ENCODE results near the gene USP22. TPM values are rescaled to one million over a fixed set of nuclear protein-coding genes. Genes with fewer than 3 reads are reported as not detected.
A peak's percentile ranks its signal among the peaks of the same experiment; 100 is the strongest.

The USP22 gene
- total RNA-seq, 3 donors from 2014 or later (not counting 1 experiment from before 2014, with no cell fraction given), result 121 to 155 (median 140) TPM

DNA sequence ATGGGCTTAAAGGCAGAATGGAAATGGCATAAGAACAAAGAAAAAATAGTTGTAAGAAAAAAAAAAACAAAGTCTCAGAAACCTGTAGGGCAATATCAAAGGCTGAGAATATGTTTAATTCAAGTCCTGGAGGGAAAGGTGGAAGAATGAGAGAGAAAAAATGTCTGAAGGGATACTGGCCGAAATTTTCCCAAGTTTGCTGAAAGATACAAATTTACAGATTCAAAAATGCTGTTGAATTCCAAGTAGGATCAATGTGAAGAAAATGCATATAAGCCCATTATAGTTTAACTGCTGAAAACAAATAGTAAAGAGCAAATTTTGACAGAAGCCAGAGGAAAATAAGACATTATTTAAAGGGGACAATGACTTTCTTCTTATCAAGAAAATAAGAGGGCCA, 6.6 kb upstream of the USP22 start:
- H3K4me1 ChIP-seq (ENCODE audit: control insufficient read depth, insufficient read depth, low read length), result no peaks in the 10 kb centered on the region
- no peaks in the 10 kb centered on the region for H3K27me3 ChIP-seq (ENCODE audit: control insufficient read depth, insufficient read depth, low read length)
- no peak overlapping the region for H3K27ac Mint-ChIP-seq
- H3K9me3 Mint-ChIP-seq, result no peaks in the 10 kb centered on the region
- intact Hi-C loops (cut with micrococcal nuclease), result loop anchor here (10.0 kb wide), 1 partner anchor 145 kb away; no protein-coding TSS in a partner anchor
- H3K9me3 ChIP-seq (ENCODE audit: control insufficient read depth, insufficient read depth, low read length), result no peaks in the 10 kb centered on the region
- 75% methylated on average over 1 of the region's 1 CpG for WGBS (ENCODE audit: insufficient coverage)
- H3K4me3 ChIP-seq (ENCODE audit: low read length), result no peak overlapping the region
- H3K27ac ChIP-seq (ENCODE audit: low read length), result no peak overlapping the region
- H3K36me3 Mint-ChIP-seq, result no peaks in the 10 kb centered on the region
- peaks cover 19 to 20% of the 10 kb centered on the region in 2 donors for H3K27me3 Mint-ChIP-seq (ENCODE audit: low read depth in 2 of 2)
- no peaks in the 10 kb centered on the region for H3K36me3 ChIP-seq (ENCODE audit: control insufficient read depth, insufficient read depth, low read length)
- H3K4me3 Mint-ChIP-seq, result no peak overlapping the region
- TF ChIP-seq CTCF (IDR thresholded peaks at IDR 0.05), result no peak
- H3K4me1 Mint-ChIP-seq, result peaks cover 0 to under 1% of the 10 kb centered on the region in 2 donors
- ATAC-seq (no peak), DNase-seq (no peak)

DNA sequence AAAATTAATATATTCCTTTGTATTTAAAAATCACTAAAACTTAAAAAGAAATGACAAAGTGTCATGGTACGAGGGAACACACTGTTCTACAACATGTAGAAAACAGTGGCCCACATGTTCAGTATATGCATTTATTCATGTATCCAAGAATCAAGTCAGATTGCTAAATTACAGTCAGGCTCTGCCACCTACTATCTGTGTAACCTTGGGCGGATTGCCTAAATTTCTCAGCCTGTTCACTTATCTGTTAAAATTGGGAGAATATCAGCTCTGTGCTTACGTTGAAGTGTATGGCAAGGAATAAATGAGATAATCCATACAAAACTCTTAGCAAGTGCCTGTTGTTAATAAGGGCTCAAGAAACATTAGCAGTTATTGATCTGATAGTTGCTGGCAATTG, 3.4 kb upstream of the USP22 start:
- 87% methylated on average over 3 of the region's 3 CpGs for WGBS (ENCODE audit: insufficient coverage)

GRCh38 chr17:21044971-21045370, 2.2 kb upstream of the USP22 start:
- Mint-ChIP-seq H3K4me3 (peak overlapping the region; percentile 61), H3K27me3 (ENCODE audit: low read depth in 2 of 2) (peaks cover 5 to 6% of the 10 kb centered on the region in 2 donors)
- H3K27ac ChIP-seq (ENCODE audit: low read length), result no peak overlapping the region

More for the DNA sequence above, 3.4 kb upstream of the USP22 start:
- H3K27ac ChIP-seq (ENCODE audit: low read length), result no peak overlapping the region
- intact Hi-C loops (cut with micrococcal nuclease), result loop anchor here (10.0 kb wide), 1 partner anchor 141 kb away; no protein-coding TSS in a partner anchor
- no peaks in the 10 kb centered on the region for H3K9me3 Mint-ChIP-seq
- no peak overlapping the region for H3K27ac Mint-ChIP-seq
- no peaks in the 10 kb centered on the region for H3K9me3 ChIP-seq (ENCODE audit: control insufficient read depth, insufficient read depth, low read length)
- peaks cover 5 to 11% of the 10 kb centered on the region in 2 donors for H3K27me3 Mint-ChIP-seq (ENCODE audit: low read depth in 2 of 2)
- no peak overlapping the region for H3K4me3 Mint-ChIP-seq
- no peaks in the 10 kb centered on the region for H3K36me3 ChIP-seq (ENCODE audit: control insufficient read depth, insufficient read depth, low read length)
- H3K4me3 ChIP-seq (ENCODE audit: low read length), result no peak overlapping the region
- no peak for TF ChIP-seq CTCF (IDR thresholded peaks at IDR 0.05)
- peaks cover 11 to 22% of the 10 kb centered on the region in 2 donors for H3K4me1 Mint-ChIP-seq
- no peaks in the 10 kb centered on the region for H3K36me3 Mint-ChIP-seq
- no peak for DNase-seq
- H3K27me3 ChIP-seq (ENCODE audit: control insufficient read depth, insufficient read depth, low read length), result no peaks in the 10 kb centered on the region
- H3K4me1 ChIP-seq (ENCODE audit: control insufficient read depth, insufficient read depth, low read length), result peaks cover 14% of the 10 kb centered on the region
- no peak for ATAC-seq

More at GRCh38 chr17:21044971-21045370, 2.2 kb upstream of the USP22 start:
- no peak for DNase-seq
- ATAC-seq, result no peak
- Mint-ChIP-seq H3K27ac (no peak overlapping the region), H3K4me1 (peaks cover 16 to 27% of the 10 kb centered on the region in 2 donors), H3K9me3 (no peaks in the 10 kb centered on the region), H3K36me3 (no peaks in the 10 kb centered on the region)
- TF ChIP-seq CTCF (IDR thresholded peaks at IDR 0.05), result no peak
- Histone ChIP-seq H3K27me3 (ENCODE audit: control insufficient read depth, insufficient read depth, low read length) (no peaks in the 10 kb centered on the region), H3K9me3 (ENCODE audit: control insufficient read depth, insufficient read depth, low read length) (no peaks in the 10 kb centered on the region), H3K4me3 (ENCODE audit: low read length) (no peak overlapping the region), H3K36me3 (ENCODE audit: control insufficient read depth, insufficient read depth, low read length) (no peaks in the 10 kb centered on the region), H3K4me1 (ENCODE audit: control insufficient read depth, insufficient read depth, low read length) (peaks cover 27% of the 10 kb centered on the region)
- over 99% methylated on average over 7 of the region's 10 CpGs for WGBS (ENCODE audit: insufficient coverage)
- intact Hi-C loops (cut with micrococcal nuclease), result loop anchor here (5.0 to 10.0 kb wide), 2 partner anchors 52 to 140 kb away; no protein-coding TSS in a partner anchor

All from natural killer cell (primary cell).